Ascending aorta (tissue), 2 donors: ENCODE measurements around the gene CDK11A. TPM values are rescaled to one million over a fixed set of nuclear protein-coding genes. Genes with fewer than 3 reads are reported as not detected.
"Not testable (repeated sequence)": the region's sequence is repeated elsewhere in the genome, so short reads cannot be mapped to it uniquely, and the experiment has no call there.

Source experiments
- DNase-seq, 2 donors: peaks; one replicate each; pipeline ENCODE4 v3.0.0-alpha.2; 2019; ENCODE audit warnings: low spot score in 2 of 2
- H3K27ac ChIP-seq, 2 donors: fragments of 200-600 bp; sonication (generic); one replicate each; pipeline ENCODE4 v1.5.1; 2016 to 2017; ENCODE audit warnings: mild to moderate bottlenecking in 1 of 2
- H3K27me3 ChIP-seq: fragments of 200-600 bp; sonication (generic); one replicate; pipeline ENCODE4 v1.5.1; 2017
- H3K36me3 ChIP-seq, 2 donors: fragments of 200-600 bp; sonication (generic); one replicate each; pipeline ENCODE4 v1.5.1; 2016
- H3K4me1 ChIP-seq, 2 donors: fragments of 200-600 bp; sonication (generic); one replicate each; pipeline ENCODE4 v1.5.1; 2016 to 2017; ENCODE audit warnings: mild to moderate bottlenecking in 1 of 2
- H3K4me3 ChIP-seq, 2 donors: fragments of 200-600 bp; sonication (generic); one replicate each; pipeline ENCODE4 v1.5.1; 2016 to 2017; ENCODE audit warnings: mild to moderate bottlenecking in 1 of 2
- H3K9me3 ChIP-seq, 2 donors: fragments of 200-600 bp; sonication (generic); one replicate each; pipeline ENCODE4 v1.5.1; 2016
- intact Hi-C: fragments of 100-400 bp; cut with DNase I; formaldehyde crosslinking; loops from one replicate; pipeline ENCODE4 v1.15.1; 2023
- total RNA-seq: library from RNA; depleted of rRNA; stranded (reverse); fragments of >200 nt; gene quantifications from one replicate; pipeline ENCODE4 v1.1.0, GENCODE V29; 2016
- TF ChIP-seq, protein P1 (sequence below), 3 experiments: fragments of 200-600 bp in 2 of 3; fragments of 450-650 bp in 1 of 3; sonication (generic) in 2 of 3; IDR thresholded peaks; one replicate each; pipeline ENCODE4 v1.5.1; 2016 to 2019; ENCODE audit warnings: antibody characterized with exemption in 3 of 3, mild to moderate bottlenecking in 1 of 3, moderate library complexity in 1 of 3

Gene CDK11A
- 150 TPM for total RNA-seq

- H3K9me3 ChIP-seq, H3K27me3 ChIP-seq, H3K4me1 ChIP-seq: not testable (repeated sequence)
- peak within 1 kb of the TSS; percentile 92 to 95 for H3K27ac ChIP-seq
- peak; percentile 99 for DNase-seq
- TF ChIP-seq, protein P1, sequence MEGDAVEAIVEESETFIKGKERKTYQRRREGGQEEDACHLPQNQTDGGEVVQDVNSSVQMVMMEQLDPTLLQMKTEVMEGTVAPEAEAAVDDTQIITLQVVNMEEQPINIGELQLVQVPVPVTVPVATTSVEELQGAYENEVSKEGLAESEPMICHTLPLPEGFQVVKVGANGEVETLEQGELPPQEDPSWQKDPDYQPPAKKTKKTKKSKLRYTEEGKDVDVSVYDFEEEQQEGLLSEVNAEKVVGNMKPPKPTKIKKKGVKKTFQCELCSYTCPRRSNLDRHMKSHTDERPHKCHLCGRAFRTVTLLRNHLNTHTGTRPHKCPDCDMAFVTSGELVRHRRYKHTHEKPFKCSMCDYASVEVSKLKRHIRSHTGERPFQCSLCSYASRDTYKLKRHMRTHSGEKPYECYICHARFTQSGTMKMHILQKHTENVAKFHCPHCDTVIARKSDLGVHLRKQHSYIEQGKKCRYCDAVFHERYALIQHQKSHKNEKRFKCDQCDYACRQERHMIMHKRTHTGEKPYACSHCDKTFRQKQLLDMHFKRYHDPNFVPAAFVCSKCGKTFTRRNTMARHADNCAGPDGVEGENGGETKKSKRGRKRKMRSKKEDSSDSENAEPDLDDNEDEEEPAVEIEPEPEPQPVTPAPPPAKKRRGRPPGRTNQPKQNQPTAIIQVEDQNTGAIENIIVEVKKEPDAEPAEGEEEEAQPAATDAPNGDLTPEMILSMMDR (IDR thresholded peaks at IDR 0.05) = peak; percentile 3 to 32 (median 31)
- H3K4me3 ChIP-seq = peak within 1 kb of the TSS; percentile 70 to 79
- H3K36me3 ChIP-seq = peaks cover 5 to 20% of the 10 kb centered on the region in 2 donors
- intact Hi-C loops = loop anchor here (2.0 kb wide), 1 partner anchor 149 kb away; the partner anchor contains the start of gene SSU72
These were observed at the start of gene CDK11A for GRCh38 chr1:1724035-1724864. TSS of gene CDK11A (minus strand) at chr1:1724357. CDS start at chr1:1722818, 1,539 bp downstream.

GRCh38 chr1:1773874-1774273, 49.7 kb upstream of the CDK11A start:
- Histone ChIP-seq H3K27me3 (no peaks in the 10 kb centered on the region), H3K4me1 (peaks cover 5 to 18% of the 10 kb centered on the region in 2 donors), H3K27ac (no peak overlapping the region), H3K9me3 (peaks cover 5 to 16% of the 10 kb centered on the region in 2 donors), H3K36me3 (peaks cover 10 to 32% of the 10 kb centered on the region in 2 donors), H3K4me3 (no peak overlapping the region)
- intact Hi-C loops = no loop called here
- TF ChIP-seq, protein P1 (IDR thresholded peaks at IDR 0.05) = no peak
- DNase-seq = no peak

GRCh38 chr1:1771096-1771495, 46.9 kb upstream of the CDK11A start:
- Histone ChIP-seq H3K9me3 (peaks cover 5 to 16% of the 10 kb centered on the region in 2 donors), H3K4me1 (peaks cover 5 to 8% of the 10 kb centered on the region in 2 donors), H3K27me3 (no peaks in the 10 kb centered on the region), H3K36me3 (peaks cover 15 to 44% of the 10 kb centered on the region in 2 donors), H3K27ac (no peak overlapping the region), H3K4me3 (no peak overlapping the region)
- TF ChIP-seq, protein P1 (IDR thresholded peaks at IDR 0.05) = no peak
- DNase-seq = no peak
- intact Hi-C loops = no loop called here

GRCh38 chr1:1770102-1770501, 45.9 kb upstream of the CDK11A start:
- peaks cover 15 to 46% of the 10 kb centered on the region in 2 donors for H3K36me3 ChIP-seq

GRCh38 chr1:1768249-1768992, 44.3 kb upstream of the CDK11A start:
- Histone ChIP-seq H3K4me3 (no peak overlapping the region), H3K9me3 (peaks cover 5 to 16% of the 10 kb centered on the region in 2 donors), H3K27me3 (no peaks in the 10 kb centered on the region), H3K36me3 (peaks cover 29 to 62% of the 10 kb centered on the region in 2 donors), H3K4me1 (no peaks in the 10 kb centered on the region), H3K27ac (no peak overlapping the region)
- TF ChIP-seq, protein P1 (IDR thresholded peaks at IDR 0.05) = no peak
- intact Hi-C loops = no loop called here
- DNase-seq = no peak

More at GRCh38 chr1:1770102-1770501, 45.9 kb upstream of the CDK11A start:
- DNase-seq = no peak
- Histone ChIP-seq H3K27ac (no peak overlapping the region), H3K4me3 (no peak overlapping the region), H3K9me3 (peaks cover 5 to 16% of the 10 kb centered on the region in 2 donors), H3K4me1 (no peaks in the 10 kb centered on the region), H3K27me3 (no peaks in the 10 kb centered on the region)
- TF ChIP-seq, protein P1 (IDR thresholded peaks at IDR 0.05) = no peak
- intact Hi-C loops = no loop called here
